Erythroblast (primary cell): ENCODE data around the gene TOX2.

Experiments used
- GATA1 ChIP-seq: IDR thresholded peaks from 2 replicates; pipeline ENCODE4 v1.6.1; 2011; ENCODE audit warnings: low read depth, mild to moderate bottlenecking, control low read depth, low read length, moderate library complexity
- POLR2A ChIP-seq: IDR thresholded peaks from 2 replicates; pipeline ENCODE4 v1.6.1; 2011; ENCODE audit warnings: mild to moderate bottlenecking, low read length

DNA sequence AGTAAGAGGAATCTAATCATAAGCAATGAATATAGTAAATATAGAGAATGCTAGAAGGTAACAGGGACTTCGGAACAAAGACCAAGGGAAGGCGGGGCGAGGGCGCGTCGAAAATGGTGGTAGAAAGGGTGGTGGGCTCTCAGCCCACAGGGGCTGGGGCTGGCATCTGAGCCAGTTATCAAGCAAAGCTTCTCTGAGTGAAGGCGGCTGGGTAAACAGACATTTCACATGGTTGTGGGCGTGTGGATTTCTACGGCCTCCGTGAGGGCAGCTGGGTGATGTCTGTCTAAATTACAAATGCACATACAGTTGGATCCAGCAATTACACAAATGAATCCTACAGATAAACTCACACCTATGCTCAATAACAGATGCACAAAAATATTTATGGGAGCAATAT, 56.6 kb downstream of the TOX2 start:
- TF ChIP-seq POLR2A = no peak
- TF ChIP-seq GATA1 = no peak
